Mucosa of stomach (tissue), 1 donor: Measurements from ENCODE around the gene UCP1.

ENCODE experiments used
- H3K27me3 ChIP-seq: one replicate; pipeline ENCODE4 v1.7.0; 2013; ENCODE audit warnings: mild to moderate bottlenecking, low read length; ENCODE audit not compliant: control insufficient read depth, insufficient read depth
- H3K36me3 ChIP-seq: one replicate; pipeline ENCODE4 v1.7.0; 2013; ENCODE audit warnings: low read length; ENCODE audit not compliant: control insufficient read depth, insufficient read depth
- H3K4me1 ChIP-seq: one replicate; pipeline ENCODE4 v1.7.0; 2013; ENCODE audit warnings: mild to moderate bottlenecking, low read length; ENCODE audit not compliant: control insufficient read depth, insufficient read depth
- H3K4me3 ChIP-seq: one replicate; pipeline ENCODE4 v1.7.0; 2013; ENCODE audit warnings: low read length
- H3K9ac ChIP-seq: one replicate; pipeline ENCODE4 v1.7.0; 2013; ENCODE audit warnings: mild to moderate bottlenecking, low read length, moderate library complexity
- H3K9me3 ChIP-seq: one replicate; pipeline ENCODE4 v1.7.0; 2013; ENCODE audit warnings: mild to moderate bottlenecking, low read length, moderate library complexity; ENCODE audit not compliant: control insufficient read depth
- donor health status: Pancreatic carcinoma.

UCP1 gene

DNA sequence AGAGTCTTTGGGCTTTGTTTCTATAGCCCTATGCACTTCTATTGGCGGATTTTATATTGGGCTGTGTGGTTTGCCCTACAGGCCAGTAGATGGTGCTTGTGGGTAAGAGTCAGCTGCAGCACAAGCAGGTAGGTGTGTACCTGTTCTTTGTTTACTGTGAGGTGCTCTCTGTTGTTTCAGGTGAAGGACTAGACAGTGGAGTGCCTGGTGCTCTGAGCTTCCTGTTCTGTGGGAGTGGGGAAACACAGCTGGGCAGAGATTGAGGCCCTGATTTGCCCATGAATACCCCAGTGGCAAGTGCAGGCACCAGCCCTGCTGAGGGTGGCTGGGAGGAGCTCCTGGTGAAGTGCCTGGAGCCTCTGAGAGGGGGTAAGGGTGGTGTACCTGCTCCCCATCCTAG is 26.3 kb upstream of the UCP1 start:
- Histone ChIP-seq H3K4me3 (no peak overlapping the region), H3K36me3 (no peaks in the 10 kb centered on the region), H3K27me3 (no peaks in the 10 kb centered on the region), H3K9me3 (no peaks in the 10 kb centered on the region), H3K4me1 (no peaks in the 10 kb centered on the region), H3K9ac (no peak overlapping the region)

DNA sequence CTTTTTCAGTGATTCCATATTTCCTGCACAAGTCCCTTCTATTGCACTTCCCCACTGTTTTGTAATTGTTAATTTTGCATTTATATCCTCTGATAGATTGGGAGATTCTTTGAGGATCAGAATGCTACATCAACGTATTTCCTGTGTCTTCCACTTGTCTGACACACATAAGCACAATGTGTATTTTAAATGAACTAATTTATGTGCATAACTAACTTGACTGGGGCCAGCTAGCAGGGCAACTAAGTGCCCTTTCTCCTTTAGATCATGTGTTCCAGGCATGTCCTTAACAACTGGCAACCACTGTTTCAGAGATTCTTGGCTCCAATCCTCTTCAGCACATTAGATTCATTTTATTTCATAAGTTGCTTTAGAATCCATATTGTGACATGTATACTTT is 15.7 kb upstream of the UCP1 start:
- H3K9me3 ChIP-seq, result no peaks in the 10 kb centered on the region
- H3K36me3 ChIP-seq, result no peaks in the 10 kb centered on the region
- no peaks in the 10 kb centered on the region for H3K4me1 ChIP-seq
- H3K9ac ChIP-seq, result no peak overlapping the region
- H3K27me3 ChIP-seq, result peaks cover 12% of the 10 kb centered on the region
- H3K4me3 ChIP-seq, result no peak overlapping the region

DNA sequence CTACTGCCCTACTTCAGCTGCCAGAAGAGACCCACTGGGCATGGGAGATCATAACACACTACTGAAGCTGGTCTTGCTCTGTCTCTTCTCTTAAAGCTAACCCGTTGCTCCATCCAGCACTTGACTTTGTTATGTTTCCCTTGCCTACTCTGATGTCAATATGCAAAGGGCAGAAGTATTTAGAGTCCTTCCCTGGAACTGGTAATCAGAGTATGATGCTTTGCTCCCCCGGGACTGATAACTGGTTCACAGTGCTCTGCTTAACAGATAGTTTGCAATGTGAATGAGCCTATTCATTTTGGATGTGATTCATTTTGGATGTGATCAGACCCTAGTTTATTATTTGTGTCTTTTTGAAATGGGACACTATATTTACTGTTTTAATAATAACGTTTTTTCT is 12.3 kb upstream of the UCP1 start:
- Histone ChIP-seq H3K9ac (no peak overlapping the region), H3K27me3 (peaks cover 39% of the 10 kb centered on the region), H3K9me3 (no peaks in the 10 kb centered on the region), H3K4me3 (no peak overlapping the region), H3K4me1 (no peaks in the 10 kb centered on the region), H3K36me3 (no peaks in the 10 kb centered on the region)

DNA sequence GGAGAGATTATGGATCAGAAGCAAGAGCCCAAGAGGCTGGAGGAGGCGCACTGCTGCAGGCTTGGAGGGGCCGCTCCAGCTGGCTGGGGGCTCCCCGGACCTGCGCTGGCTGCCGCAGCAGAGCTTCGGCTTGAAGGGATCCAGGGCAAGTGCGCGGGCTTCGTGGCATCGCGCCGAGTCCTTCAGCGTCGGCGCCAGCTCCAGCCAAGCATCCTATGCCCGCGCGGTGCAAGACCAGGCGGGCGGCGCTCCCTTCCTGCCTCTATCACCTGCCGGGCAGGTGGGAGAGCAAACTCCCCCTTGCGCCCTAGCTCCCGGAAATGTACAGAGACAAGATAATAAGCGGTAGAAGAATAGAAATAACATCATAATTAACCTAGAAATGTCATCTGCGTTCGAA is 10.5 kb upstream of the UCP1 start:
- Histone ChIP-seq H3K9ac (no peak overlapping the region), H3K36me3 (no peaks in the 10 kb centered on the region), H3K27me3 (peaks cover 44% of the 10 kb centered on the region), H3K9me3 (no peaks in the 10 kb centered on the region), H3K4me1 (no peaks in the 10 kb centered on the region), H3K4me3 (no peak overlapping the region)

DNA sequence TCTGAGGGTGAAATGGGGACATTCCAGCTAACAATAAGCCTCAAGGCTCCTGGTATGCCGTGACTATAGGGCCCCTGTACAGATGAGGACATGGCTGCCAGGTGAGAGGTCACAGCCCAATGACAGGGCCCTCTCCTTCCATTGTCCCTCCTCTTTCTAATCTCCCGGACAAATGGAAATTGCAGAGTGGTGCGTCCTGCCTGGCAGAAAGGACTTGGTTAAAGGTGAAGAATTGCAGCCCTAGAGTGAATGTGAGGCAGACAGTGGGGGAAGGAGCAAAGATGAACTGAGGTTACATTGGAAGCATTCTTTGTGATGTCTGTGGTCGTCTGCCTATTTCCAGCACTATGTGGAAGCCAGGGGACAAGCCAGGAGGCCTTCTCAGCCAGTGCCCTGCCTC is 6.7 kb upstream of the UCP1 start:
- Histone ChIP-seq H3K27me3 (peaks cover 57% of the 10 kb centered on the region), H3K9me3 (no peaks in the 10 kb centered on the region)

DNA sequence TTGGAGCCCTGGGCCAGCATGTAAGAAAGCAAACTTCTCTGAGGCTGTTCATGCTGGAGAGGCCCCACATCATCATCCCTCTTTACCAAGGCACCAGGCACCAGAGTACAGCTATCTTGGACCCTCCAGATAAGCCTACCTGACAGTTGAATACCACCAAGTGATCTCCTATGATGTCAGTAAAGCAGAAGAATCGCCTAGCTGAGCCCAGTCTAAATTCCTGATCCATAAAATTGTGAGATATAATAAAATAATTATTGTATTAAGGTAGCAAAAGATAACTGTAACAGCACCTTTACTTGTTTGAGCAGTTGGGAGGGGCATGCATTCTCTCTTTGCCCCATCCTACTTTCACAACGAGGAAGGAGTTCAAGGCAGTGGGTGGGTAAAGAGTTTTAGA is 2.9 kb upstream of the UCP1 start:
- Histone ChIP-seq H3K36me3 (no peaks in the 10 kb centered on the region), H3K4me3 (no peak overlapping the region), H3K4me1 (peaks cover 12% of the 10 kb centered on the region), H3K9ac (no peak overlapping the region), H3K9me3 (no peaks in the 10 kb centered on the region), H3K27me3 (peaks cover 63% of the 10 kb centered on the region)

More for the DNA sequence above, 6.7 kb upstream of the UCP1 start:
- H3K9ac ChIP-seq, result no peak overlapping the region
- no peak overlapping the region for H3K4me3 ChIP-seq
- H3K4me1 ChIP-seq, result no peaks in the 10 kb centered on the region
- H3K36me3 ChIP-seq, result no peaks in the 10 kb centered on the region

DNA sequence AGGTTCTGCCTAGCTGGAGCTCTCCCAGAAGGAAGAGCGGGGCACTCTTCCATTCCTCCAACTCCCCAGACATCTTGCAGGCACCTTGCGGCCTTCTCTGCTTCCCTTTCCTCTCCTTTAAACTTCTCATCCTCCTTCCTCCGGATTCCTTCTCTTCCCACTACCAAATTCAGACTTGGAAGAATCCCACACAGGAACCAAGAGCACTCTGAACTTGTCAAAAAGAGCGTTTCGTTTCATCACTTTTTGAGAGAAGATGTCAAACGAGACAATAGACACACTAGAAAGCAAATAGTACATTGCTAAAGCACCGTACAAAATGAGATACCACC is 512 bp upstream of the UCP1 start:
- no peaks in the 10 kb centered on the region for H3K9me3 ChIP-seq
- H3K4me1 ChIP-seq, result peaks cover 12% of the 10 kb centered on the region
- no peak overlapping the region for H3K4me3 ChIP-seq
- H3K36me3 ChIP-seq, result no peaks in the 10 kb centered on the region
- peaks cover 58% of the 10 kb centered on the region for H3K27me3 ChIP-seq
- no peak overlapping the region for H3K9ac ChIP-seq

DNA sequence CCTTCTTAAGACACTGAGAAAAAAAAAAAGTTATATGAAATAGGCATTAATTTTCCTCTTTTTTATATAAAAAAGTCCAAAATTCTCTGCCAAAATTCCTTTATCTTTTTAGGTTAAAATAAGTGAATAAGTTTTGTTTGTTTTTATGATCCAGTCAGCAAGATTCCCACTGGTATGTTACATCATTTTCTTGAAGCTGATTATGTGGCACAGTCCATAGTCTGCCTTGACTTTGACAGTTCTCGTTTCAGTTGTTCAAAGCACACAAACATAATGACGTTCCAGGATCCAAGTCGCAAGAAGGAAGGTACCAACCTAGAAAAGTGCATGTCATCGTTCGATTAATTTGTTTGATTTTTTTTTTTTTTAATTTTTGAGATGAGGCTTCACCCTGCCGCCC is 9.1 kb downstream of the UCP1 start:
- Histone ChIP-seq H3K4me3 (no peak overlapping the region), H3K9me3 (no peaks in the 10 kb centered on the region), H3K36me3 (no peaks in the 10 kb centered on the region), H3K9ac (no peak overlapping the region), H3K4me1 (no peaks in the 10 kb centered on the region), H3K27me3 (no peaks in the 10 kb centered on the region)

DNA sequence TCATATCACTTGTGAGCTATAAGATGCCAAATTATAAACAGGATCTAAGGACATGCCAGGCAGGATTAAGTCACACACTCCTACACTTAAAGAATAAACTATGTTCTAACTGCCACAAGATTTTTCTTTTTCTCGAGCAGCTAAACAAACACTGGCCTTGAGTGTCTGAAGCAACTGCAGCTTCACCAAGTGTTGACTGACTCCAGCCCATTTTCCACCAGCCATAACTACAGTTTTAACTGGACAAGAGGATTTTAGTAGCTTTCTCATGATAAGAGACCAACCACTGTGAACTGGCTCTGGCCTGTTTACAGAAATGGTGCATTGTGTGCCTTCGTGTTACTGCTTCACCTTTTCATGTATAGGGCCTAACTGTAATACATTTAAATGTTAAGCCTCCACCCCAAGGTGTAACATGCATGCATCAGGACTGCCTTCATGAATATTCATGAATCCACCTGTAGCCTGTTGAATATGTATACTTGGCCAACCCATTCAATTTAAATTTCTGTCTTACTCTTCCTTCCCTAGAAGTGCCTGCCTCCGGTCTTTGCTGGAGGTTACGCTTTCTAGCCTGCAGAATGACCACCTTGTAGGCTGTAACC is 10.8 kb downstream of the UCP1 start:
- Histone ChIP-seq H3K4me1 (no peaks in the 10 kb centered on the region), H3K9ac (no peak overlapping the region), H3K9me3 (no peaks in the 10 kb centered on the region), H3K27me3 (no peaks in the 10 kb centered on the region), H3K4me3 (no peak overlapping the region), H3K36me3 (no peaks in the 10 kb centered on the region)

DNA sequence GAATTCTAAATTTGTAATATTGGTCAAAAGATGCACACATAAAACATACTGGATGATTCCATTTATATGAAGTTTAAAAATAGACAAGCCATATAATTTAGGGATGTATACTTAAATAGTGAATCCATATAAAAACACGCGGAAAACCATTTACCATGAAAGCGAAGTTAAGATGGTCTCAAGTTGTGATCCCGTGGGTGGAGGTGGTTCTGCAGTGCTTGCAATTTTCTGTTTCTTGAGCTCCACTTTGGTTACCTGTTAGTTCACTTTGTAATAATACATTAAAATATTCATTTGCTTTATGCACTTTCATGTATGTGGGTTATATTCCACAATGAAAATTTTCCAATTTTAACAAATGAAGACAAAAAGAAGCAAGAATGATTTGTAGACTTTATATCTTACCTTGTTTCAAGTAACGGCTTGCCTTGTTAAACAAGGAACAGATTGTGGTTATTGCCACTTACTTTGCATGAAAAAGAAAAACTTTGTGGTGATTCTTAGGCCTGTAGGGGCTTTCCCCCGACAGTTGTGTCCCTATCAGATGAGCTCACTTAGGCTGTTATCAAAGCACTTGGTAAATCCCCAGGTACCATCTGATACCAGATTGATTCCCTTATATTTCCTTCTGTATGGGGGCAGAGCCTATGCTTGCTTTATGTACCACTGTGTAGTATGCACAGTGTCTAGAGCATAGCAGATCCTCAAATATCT is 12.2 kb downstream of the UCP1 start:
- no peak overlapping the region for H3K9ac ChIP-seq
- no peak overlapping the region for H3K4me3 ChIP-seq
- H3K27me3 ChIP-seq, result no peaks in the 10 kb centered on the region
- no peaks in the 10 kb centered on the region for H3K36me3 ChIP-seq
- no peaks in the 10 kb centered on the region for H3K9me3 ChIP-seq
- no peaks in the 10 kb centered on the region for H3K4me1 ChIP-seq

DNA sequence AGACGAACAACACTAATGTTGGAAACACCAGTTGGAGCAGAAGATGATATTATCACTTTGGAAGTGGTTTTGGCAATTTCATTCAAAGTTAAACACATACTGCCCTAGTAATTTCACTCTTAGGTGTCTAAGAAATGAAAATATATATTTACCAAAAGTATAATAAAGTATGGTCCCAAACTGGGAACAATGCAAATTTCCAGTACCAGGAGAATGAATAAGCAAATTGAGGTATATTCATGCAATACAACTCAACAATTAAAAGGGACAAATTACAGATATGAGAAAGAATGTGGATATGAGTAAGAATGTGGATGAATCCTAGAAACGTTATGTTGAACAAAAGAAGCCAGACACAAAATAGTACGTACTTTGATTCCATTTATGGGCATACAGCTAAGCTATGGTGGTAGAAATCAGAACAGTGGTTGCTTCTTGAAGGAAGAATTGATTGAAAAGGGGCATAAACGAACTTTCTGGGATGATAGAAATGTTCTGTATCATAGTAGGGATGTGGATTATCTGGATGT is 34.7 kb downstream of the UCP1 start:
- Histone ChIP-seq H3K4me3 (no peak overlapping the region), H3K9ac (no peak overlapping the region), H3K9me3 (no peaks in the 10 kb centered on the region), H3K4me1 (no peaks in the 10 kb centered on the region), H3K36me3 (no peaks in the 10 kb centered on the region), H3K27me3 (no peaks in the 10 kb centered on the region)

DNA sequence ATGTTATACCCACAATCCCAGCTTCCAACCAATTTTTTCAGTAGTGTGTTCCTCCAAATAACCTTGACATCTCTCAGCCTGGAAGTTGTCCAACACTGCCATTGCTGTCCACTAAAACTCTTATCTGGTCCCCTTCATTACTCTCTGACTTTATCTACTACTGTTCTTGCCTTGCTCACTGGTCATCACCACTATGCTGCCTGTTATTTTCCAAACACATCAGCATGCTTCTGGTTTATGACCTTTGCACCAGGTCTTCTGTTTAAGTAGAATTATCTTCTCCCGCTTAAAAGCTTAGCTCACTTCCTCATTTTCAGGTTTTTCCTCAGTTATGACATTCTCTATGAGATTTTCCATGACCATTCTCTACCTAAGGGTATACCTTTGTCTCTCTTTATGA is 39.3 kb downstream of the UCP1 start:
- no peaks in the 10 kb centered on the region for H3K4me1 ChIP-seq
- H3K4me3 ChIP-seq, result no peak overlapping the region
- no peaks in the 10 kb centered on the region for H3K27me3 ChIP-seq
- H3K9ac ChIP-seq, result no peak overlapping the region
- no peaks in the 10 kb centered on the region for H3K9me3 ChIP-seq
- no peaks in the 10 kb centered on the region for H3K36me3 ChIP-seq
